Measurements from ENCODE around the gene GRIA3.

GRCh38 chrX:123475068-123475724 is 291.1 kb downstream of the GRIA3 start:
- TF ChIP-seq MYC (IDR thresholded peaks at IDR 0.05; ENCODE audit: low read depth, low read length) (no peak), CTCF (IDR thresholded peaks at IDR 0.05; ENCODE audit: low read depth, low read length) (no peak), POLR2A (IDR thresholded peaks at IDR 0.05; ENCODE audit: extremely low read depth, insufficient read length) (no peak)
- TF ChIP-seq, protein P1, sequence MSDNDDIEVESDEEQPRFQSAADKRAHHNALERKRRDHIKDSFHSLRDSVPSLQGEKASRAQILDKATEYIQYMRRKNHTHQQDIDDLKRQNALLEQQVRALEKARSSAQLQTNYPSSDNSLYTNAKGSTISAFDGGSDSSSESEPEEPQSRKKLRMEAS (IDR thresholded peaks at IDR 0.05; ENCODE audit: low read depth, low read length), result no peak

Measured in NB4 (cell line).